IPS-NIHi11 (cell line): ENCODE data around the gene ATF4.

Experiments used
- DNase-seq: peaks from one replicate; pipeline ENCODE4 v3.0.0; 2012; ENCODE audit warnings: mixed read lengths, low spot score

ATF4 gene

DNA sequence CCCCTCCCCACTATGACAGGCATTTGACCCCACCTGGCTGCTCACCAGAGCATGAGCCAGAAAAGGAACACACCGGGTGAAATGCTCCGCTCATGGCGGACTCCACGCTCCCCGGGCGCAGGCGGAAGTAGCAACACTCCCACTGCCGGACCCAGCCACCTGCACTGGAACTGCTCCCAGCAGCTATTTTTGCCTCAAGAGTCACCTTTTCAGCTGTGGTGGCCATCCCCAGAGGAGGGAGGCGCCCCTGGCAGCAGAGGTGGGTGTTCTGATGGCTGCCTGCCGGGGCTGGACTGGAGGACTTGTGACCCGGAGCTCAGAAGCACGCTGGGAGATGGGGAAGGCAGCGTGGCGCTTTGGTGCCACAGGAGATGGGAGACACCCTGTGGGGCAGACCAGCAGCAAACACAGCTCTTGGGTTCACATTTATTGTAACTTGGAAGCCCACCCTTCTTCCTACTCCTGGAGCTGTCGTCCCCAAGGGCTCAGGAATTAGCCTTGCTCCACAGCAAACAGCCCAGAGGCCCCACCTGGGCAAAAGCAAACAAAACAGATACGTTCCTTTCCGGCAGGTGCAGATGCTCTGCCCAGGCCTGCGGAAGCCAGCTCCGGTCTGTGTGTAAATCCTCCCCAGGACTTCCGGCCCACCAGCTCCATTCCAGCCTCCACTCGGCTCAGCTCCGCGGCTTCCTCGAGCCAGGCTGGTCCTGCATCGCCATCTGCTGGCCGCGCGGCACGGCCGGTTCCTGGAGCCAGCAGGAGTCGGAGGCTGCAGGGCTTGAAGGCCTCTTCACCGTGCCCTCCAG, 8.5 kb downstream of the ATF4 start:
- peak; percentile 80 for DNase-seq

DNA sequence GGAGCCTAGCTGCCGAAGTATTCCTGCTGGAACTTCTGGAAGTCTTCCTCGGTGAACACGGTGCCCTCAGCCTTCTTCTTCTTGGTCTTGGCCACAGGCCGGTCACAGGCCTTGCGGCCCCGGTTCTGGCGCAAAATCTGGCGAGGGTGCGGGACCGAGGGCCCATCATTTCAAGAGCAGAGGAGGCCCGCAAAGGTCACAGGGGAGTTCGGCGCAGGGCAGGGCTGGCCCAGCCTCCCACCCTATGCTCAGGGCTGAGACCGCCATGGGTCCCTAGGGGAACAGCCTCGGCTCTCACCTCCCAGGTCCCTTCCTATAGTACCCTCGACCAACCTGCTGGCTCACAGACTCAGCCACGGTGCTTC, 9.1 kb downstream of the ATF4 start:
- no peak for DNase-seq

DNA sequence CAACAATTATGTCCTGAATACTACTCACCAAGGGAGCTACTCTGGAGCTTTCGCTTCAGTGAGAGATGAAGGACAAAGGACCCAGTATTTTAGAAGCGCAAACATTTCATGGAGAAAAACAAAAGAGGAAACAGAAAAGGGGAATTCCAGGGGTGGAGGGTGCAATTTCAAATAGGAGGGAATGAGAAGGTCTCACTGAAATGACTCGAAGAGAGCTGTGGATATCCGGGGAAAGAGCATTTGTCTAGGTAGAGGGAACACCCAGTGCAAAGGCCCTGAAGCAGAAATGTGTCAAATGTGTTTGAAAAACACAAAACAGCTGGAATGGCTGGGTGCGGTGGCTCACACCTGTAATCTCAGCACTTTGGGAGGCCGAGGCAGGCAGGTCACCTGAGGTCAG, 9.8 kb downstream of the ATF4 start:
- no peak for DNase-seq

GRCh38 chr22:39530692-39531331, 10.4 kb downstream of the ATF4 start:
- DNase-seq: peak; percentile 35

GRCh38 chr22:39532215-39533073, 12.1 kb downstream of the ATF4 start, which contains the start of gene RPS19BP1:
Gene RPS19BP1, minus strand, starts transcription at chr22:39532748. Its CDS starts 10 bp downstream, at chr22:39532738.
- peak; percentile 89 for DNase-seq

- DNase-seq: no peak
Measured at GRCh38 chr22:39534092-39534506, 13.7 kb downstream of the ATF4 start.

DNA sequence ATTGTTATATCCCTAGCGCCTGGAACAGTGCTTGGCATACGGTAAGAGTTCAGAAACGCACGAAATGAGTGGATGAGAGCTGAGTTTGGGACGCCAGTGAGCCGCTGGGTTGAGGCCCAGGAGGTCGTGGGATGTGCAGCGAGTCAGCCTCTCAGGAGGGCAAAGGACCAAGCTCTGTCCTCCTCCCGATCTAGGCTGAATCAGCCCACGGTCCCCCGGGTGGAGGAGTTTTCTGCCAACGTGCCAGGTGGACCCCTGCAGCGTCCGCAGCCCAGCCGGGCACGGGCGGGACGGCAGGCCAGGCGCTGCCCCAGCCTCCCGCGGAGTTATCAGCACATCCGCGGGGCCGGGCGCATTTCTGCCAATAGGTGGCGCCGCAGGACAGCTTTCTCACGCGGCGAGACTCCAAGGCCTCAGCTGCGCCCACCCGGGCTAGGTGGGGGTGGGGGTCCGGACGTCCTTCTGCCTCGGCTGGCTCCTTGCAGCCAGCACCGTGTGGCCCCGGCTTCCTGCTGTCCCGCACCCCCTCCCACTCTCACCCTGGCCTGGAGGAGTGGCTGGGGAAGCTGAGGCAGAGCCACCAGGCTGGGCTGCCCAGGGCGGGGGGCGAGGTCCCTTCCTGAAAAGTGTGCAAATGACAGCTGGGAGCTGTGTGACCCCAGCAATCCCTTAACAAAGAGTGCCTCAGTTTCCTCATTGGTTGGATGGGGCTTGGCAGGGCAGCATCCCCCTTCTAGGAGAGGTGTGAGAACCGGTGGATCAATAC, 14.4 kb downstream of the ATF4 start:
- peak; percentile 92 for DNase-seq

DNA sequence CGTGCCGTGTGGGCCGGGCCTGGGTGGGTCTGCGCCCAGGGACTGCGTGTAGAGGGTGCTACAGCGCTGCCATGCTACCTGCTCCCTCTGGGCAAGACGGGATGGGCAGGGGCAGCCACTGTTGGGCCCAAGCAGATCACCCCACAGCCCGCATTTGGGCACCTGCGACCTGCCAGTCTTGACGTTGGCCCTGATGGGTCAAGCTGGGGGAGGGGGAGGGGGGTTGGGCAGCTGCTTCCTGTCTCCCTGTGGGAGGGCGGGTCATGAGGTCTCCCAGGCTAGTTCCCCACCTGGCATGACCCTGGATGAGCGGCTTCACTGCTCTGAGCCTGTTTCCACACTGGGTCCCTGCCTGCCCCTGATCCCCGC, 15.0 kb downstream of the ATF4 start:
- DNase-seq: peak; percentile 50

GRCh38 chr22:39535831-39536449, 15.6 kb downstream of the ATF4 start:
- DNase-seq: no peak

- no peak for DNase-seq
Measured at GRCh38 chr22:39536711-39537110, 16.3 kb downstream of the ATF4 start.

DNA sequence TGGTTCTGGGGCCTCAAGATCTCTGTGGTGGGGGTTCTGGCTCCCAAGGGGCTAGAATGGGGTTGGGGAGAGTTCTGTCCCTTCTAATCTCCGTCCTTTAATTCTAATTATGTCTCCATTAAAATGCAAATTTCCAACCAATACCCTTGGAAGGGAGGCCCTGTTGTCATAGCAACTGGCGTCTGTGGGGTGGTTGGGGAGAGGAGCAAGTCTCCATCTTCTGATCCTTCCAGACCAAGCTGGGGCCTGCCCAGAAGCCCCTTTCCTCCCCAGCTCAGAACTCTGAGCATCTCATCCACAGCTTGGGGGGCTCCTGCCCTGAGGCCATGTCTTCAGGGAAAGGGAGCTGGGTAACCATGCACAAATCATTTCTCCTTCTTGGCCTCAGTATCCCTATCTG, 17.6 kb downstream of the ATF4 start:
- no peak for DNase-seq

- DNase-seq: peak; percentile 72
Measured at GRCh38 chr22:39543095-39543494, 22.7 kb downstream of the ATF4 start.

GRCh38 chr22:39545386-39546365, 25.3 kb downstream of the ATF4 start:
- peak; percentile 84 for DNase-seq

DNA sequence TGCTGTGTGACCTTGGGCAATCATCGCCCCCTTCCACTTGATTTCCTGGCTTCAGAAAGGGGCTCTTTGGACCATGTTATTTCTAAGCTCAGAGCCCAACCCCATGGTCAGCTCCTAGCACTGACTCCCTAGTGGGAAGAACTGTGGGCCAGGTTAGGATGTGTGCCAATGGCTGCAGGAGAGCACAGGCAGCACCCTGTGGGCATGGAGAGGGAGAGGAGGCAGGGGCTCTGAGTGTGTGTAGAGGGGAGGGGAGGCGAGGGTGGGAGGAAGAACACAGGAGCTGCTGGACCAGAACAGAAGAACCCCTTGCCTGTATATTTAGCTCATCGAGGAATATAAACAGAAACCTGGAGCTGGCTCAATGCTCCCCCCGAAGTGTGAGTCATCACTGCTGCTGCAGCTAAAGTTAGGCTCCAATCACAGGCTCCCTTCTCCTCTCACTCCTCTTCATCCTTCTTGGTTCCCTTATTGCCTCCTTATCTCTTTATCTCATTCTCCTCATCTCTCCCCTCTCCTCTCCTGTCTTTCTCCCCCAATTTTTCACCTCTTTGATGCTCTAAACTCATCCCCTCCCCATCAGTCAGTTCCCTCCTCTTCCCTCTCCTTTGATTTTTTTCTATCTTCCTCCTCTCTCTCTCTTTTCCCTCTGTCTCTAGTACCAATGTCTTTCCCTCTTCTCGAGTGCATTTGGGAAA, 26.7 kb downstream of the ATF4 start:
- no peak for DNase-seq

- DNase-seq: no peak
Measured at GRCh38 chr22:39547587-39547947, 27.2 kb downstream of the ATF4 start.

DNA sequence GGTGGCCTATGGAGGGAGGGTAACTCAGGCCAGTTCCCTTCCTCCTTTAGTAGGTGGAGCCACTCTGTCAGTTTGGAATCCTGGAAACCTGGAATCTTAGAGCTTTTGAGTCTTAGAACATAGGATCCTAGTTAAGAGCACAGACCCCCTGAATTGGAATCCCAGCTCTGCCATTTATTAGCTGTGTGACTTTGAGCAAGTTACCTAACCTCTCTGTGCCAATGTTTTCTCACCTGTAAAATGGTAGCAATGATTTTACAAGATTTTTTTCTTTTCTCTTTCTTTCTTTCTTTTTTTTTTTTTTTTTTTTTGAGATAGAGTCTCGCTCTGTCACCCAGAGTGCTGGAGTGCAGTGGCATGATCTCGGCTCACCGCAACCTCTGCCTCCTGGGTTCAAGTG, 33.1 kb downstream of the ATF4 start:
- DNase-seq: no peak

DNA sequence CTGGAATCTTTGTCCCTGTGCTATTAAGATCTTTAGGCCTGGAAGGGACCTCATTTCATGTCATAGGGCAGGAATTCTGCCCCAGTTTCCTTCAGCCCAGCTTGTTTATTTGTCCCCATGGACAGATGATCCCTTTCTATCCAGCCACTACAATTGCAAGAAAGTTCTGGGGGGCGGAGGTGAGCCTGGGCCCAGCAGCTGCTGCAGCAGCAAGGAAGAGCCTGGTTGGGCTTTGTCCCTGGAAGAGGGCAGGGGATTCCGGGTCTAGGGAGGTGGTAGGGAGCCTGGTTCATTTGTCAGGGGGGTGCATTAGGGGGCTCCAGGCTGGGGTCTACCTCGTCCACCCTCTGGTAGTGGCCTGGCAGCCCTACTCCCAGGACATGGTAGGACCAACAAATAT, 33.8 kb downstream of the ATF4 start:
- DNase-seq: no peak

DNA sequence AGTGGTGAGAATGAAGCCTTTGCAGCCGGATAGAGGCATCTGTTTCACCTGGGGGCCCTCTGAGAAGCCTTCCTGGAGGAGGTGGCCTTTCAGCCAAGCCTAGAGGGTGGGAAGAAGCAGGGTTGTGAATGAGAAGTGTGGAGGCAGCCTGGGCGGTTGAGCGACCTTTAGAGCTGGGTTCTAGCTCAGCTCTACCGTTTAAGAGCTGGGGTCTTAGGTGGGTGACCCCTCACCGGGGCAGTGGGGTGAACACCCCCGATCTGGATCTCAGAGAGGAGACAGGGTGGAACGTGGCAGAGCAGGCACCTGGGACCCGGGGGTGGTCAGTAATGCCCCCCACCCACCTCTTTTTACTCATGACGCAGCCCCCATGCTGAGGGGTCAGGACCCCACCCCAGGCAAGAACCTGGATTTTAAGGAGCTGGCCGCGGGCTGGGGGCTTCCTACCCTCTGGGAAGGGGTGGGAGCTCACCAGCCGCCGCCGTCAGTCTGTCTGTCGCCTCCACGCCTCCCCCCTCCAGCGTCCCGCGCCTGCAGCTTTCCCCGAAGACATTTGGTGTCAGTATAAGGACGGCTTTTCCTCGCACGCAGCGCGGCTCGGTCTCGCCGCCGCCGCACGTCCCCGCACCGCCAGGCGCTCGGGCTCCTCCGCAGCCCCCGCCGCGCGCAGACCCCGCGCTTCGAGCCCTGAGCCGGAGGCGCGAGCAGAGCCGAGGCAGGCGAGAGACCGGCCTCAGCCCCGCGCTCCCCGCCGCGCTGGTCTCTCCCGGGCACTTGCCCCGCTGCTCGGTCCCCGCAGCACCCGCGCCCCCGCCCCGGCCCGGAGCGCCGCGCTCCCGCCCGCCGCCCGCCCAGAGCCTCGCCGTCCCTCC, 36.8 kb downstream of the ATF4 start:
- DNase-seq: peak; percentile 59

DNA sequence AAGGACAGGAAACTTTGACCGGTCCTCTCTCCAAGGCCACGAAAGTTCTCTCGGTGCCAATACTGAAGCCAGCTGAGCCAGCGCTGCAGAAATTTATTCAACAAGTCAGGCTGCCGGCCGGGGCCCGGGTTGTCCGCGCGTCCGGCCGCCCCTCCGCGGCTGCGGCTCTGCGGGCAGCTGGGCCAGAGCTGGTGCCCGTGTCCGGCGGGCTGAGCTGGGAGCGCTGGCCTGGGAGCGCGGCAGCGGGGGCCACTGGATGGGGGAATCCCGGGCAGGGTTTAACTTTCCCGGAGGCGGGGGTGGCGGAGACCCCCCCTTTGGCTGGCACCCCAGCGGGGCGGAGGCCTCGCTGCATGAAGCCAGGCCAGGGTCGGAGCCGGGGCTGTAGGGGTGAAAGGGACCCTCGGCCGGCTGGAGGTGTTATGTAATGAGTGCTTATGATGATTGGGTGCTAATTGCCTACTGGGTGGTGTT, 37.9 kb downstream of the ATF4 start:
- DNase-seq: no peak
